ENCODE results near the gene RAG1.

- no peak for TF ChIP-seq ZNF274 (IDR thresholded peaks at IDR 0.05; ENCODE audit: low read depth, low read length)
- no peak for TF ChIP-seq SUZ12 (IDR thresholded peaks at IDR 0.05; ENCODE audit: extremely low read depth, insufficient read depth, insufficient read length)
Measured at GRCh38 chr11:36628765-36629244, 61.0 kb downstream of the RAG1 start.

All from NT2/D1 (cell line).